ENCODE measurements around the gene HOXA5. TPM values are rescaled to one million over a fixed set of nuclear protein-coding genes. Genes with fewer than 3 reads are reported as not detected.

HOXA5 gene
- total and polyA plus RNA-seq, 2 of the 8 experiments (the other 6 are each of a cell fraction or from before 2014, with no cell fraction given), result not detected

GRCh38 chr7:27188386-27189294 lies 45.2 kb upstream of the HOXA5 start (continued):
- no peak for TF ChIP-seq TBP (IDR thresholded peaks at IDR 0.05; ENCODE audit: low read depth, low read length)
- TF ChIP-seq SP2 (IDR thresholded peaks at IDR 0.05; ENCODE audit: low read length), result no peak
- TF ChIP-seq RNF2 (IDR thresholded peaks at IDR 0.05; ENCODE audit: borderline replicate concordance, low read depth, low read length, missing control alignments, poor library complexity, severe bottlenecking), result peak; percentile 88
- TF ChIP-seq SUZ12 (IDR thresholded peaks at IDR 0.05; ENCODE audit: low read length), result peak; percentile 94
- peak; percentile 76 for TF ChIP-seq CTBP2 (IDR thresholded peaks at IDR 0.05; ENCODE audit: borderline replicate concordance, insufficient read depth, insufficient read length, low read length)
